ENCODE measurements around the gene EPHB1.

DNA sequence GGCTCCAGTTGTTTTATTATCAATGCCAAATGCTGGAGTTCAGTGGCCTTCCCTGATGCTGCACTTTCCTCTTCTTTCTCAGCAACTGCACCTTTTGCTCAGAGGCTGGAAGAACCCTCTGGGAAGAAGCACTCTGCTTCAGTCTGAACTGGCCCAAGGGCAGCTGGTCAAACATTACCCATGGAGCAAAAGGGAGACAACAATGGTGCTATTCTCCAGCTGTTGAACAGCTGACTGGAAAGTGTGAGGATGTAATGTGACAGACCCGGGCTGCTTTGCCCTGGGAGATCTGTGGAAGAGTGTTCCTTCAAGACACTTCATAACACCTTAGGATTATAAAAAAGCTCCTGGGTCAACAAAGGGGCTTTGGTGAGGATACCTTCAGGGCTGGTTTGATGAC lies 84.9 kb downstream of the EPHB1 start:
- no peak for TF ChIP-seq EZH2 (IDR thresholded peaks at IDR 0.05)
- TF ChIP-seq POLR2AphosphoS5 (IDR thresholded peaks at IDR 0.05; ENCODE audit: borderline replicate concordance, low read depth, low read length), result no peak
